HG03520 (cell line): ENCODE measurements around the gene ZNF829.

Experiments
- ATAC-seq: cut with Tn5 transposase; IDR thresholded peaks from one replicate; pipeline ENCODE4 v1.9.1; 2021; ENCODE audit warnings: mild to moderate bottlenecking, moderate library complexity; ENCODE audit not compliant: unreplicated experiment

The ZNF829 gene

DNA sequence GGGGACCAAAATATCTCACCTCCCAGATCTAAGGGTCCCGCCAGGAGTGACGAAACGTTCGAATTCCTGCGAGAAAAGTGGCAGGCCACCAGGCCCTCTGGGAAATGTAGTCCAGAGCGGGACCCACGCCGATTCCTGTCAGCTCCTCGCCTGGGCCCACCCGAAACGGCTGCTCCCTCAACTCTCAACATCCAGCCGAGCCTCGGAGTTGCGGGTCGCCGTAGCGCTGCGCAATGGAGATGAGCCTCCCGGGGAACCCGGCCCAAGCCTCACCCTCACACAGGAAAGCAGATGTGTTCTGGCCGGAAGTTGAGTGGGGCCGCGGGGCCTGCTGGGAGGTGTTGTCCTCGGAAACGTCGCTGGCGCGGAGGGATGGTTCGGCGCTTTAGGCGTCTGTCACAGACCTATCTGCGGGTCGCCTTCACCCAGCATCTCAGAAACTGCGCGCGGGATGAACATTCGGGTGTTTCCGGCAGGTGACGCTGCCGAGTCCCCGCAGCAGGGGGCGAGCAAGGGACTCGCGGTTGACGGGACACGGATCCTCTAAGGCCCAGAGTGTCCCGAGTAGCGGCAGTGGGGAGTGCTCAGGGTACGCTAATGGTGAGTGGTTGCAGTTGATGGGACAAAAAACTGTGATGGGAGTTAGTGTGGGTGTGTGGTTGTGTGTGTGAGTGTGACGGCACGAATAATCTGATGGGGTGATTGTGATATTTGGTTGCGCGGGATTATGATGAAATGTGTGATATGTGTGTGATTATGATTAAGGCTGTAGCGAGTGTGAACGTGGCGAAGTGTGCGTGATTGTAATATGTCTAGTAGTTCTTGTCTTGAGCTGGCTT lies at the start of gene ZNF829, which contains the start of gene ZNF568:
ZNF829 (minus strand) TSS at position 300 of the 839 bp plus-strand sequence. CDS start 1,124 bp downstream, outside the sequence.
ZNF568 (plus strand) TSS at position 341 of the 839 bp plus-strand sequence. CDS start 6,439 bp downstream, outside the sequence.
- ATAC-seq: peak; percentile 92

DNA sequence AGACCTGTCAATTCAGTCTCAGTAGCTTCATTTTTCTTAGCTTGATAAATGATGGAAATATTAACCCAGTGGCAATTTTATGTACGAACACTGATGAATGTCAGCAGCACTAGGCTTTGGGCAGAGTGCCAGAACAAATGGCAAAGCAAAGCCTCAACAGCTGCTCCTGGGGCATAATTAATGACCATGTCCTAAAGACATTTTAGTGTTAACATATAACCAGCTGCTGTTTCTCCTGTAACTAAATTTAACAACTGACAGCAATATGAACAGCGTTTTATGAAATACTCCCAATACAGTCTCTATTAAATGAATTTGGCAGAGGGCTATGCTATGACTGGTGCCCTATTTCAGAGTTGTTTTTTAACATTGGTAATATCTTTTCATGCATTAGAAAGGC lies 47.2 kb upstream of the ZNF829 start:
- no peak for ATAC-seq

- no peak for ATAC-seq
Measured at GRCh38 chr19:36962346-36962745, 46.3 kb upstream of the ZNF829 start.

GRCh38 chr19:36950335-36951119 lies 34.4 kb upstream of the ZNF829 start:
- ATAC-seq: no peak

DNA sequence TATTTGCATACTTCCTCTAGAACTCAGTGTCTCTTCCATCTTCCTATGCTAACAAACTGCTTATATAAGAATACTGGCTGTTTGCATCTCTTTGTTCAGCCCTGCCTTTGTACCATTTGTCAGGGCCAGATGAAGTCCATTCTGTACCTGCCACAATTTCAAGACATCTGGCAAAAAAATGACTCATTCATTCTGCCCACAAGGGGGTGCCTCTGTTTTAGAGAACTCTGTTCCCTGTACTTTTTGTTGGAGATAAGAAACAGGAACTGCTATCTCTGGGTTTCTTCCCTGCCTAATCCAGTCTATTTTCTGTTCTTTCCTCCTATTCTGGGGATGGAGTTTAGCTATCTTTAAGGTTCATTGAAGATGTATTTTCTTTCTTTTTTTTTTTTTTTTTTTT lies 23.1 kb upstream of the ZNF829 start:
- no peak for ATAC-seq

GRCh38 chr19:36931684-36932083 lies 15.6 kb upstream of the ZNF829 start:
- ATAC-seq: no peak

DNA sequence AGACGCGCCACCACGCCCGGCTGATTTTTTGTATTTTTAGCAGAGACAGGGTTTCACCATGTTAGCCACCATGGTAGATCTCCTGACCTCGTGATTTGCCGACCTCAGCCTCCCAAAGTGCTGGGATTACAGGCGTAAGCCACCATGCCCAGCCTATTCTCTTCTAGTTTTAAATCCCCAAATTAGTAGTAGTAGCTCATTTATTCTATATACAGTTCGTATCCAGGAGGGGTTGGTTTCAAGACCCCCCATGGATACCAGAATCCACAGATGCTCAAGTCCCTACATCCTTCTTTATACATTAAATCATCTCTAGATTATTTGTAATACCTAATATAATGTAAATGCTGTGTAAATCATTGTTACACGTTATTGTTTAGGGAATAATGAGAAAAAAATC lies 2.0 kb upstream of the ZNF829 start:
- no peak for ATAC-seq

GRCh38 chr19:36916991-36917390 lies 900 bp upstream of the ZNF829 start:
- no peak for ATAC-seq

DNA sequence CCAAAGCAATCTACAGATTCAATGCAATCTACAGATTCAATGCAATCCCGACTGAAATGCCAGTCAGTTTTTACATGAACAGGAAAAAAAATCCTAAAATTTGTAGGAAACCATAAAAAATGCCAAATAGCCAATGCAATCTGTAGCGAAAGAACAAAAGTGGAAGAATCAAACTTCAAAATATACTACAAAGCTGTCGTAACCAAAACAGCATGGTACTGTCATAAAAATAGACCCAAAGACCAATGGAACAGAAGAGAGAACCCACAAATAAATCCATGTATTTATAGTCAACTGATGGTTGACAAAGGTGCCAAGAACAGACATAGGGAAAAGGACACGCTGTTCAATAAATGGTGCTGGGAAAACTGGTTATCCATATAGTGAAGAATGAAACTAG lies 17.7 kb downstream of the ZNF829 start:
- ATAC-seq: no peak

- ATAC-seq: no peak
Measured at GRCh38 chr19:36894849-36895383, 21.2 kb downstream of the ZNF829 start.

DNA sequence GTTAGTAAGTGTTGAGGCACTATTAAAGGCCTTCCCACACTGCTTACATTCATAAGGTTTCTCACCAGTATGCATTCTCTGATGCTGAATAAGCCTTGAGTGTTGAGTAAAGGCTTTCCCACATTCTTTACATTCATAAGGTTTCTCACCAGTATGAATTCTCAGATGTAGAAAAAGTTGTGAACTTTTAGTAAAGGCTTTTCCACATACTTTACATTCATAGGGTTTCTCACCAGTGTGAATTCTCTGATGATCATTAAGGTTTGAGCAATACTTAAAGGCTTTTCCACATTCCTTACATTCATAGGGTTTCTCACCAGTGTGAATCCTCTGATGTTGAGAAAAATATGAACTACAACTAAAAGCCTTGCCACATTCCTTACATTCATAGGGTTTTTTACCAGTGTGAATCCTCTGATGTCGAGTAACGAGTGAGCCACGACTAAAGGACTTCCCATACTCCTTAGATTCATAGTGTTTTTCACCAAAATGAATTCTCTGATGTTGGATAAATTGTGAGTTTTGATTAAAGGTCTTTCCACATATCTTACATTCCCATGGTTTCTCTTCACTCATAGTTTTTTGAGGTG lies 24.2 kb downstream of the ZNF829 start:
- no peak for ATAC-seq

DNA sequence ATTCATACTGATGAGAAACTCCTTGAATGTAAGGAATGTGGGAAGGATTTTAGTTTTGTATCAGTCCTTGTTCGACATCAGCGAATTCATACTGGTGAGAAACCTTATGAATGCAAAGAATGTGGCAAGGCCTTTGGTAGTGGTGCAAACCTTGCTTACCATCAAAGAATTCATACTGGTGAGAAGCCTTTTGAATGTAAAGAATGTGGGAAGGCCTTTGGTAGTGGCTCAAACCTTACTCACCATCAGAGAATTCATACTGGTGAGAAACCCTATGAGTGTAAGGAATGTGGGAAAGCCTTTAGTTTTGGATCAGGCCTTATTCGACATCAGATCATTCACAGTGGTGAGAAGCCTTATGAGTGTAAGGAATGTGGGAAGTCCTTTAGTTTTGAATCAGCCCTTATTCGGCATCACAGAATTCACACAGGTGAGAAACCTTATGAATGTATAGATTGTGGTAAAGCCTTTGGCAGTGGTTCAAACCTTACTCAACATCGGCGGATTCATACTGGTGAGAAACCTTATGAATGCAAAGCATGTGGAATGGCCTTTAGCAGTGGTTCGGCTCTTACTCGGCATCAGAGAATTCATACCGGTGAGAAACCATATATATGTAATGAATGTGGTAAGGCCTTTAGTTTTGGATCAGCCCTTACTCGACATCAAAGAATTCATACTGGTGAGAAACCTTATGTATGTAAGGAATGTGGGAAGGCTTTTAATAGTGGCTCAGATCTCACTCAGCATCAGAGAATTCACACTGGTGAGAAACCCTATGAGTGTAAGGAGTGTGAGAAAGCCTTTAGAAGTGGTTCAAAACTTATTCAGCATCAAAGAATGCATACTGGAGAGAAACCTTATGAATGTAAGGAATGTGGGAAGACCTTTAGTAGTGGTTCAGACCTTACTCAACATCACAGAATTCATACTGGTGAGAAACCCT lies 38.8 kb downstream of the ZNF829 start:
- ATAC-seq: no peak

DNA sequence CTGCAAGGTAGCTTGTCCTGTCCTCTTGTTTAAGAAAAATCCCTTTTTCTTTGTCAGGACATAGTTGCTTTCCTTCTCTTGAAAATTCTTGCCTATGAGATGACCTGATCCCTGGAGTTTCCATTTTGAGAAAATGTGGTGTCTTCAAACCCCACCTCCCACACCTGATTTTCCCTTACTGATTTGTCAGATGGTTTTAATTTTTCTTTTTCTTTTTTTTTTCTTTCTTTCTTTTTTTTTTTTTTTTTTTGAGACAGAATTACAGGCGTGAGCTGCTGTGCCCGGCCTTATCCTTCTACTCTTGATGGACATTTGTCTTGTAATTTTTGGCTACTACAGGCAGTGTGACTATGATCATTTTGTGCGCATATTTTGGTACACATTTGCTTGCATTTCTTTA lies 64.2 kb downstream of the ZNF829 start:
- no peak for ATAC-seq

- ATAC-seq: peak; percentile 66
Measured at GRCh38 chr19:36850559-36851442, 65.3 kb downstream of the ZNF829 start, which contains the start of gene ZNF345. TSS of gene ZNF345 (plus strand) at chr19:36850876. CDS start at chr19:36876831, 25,955 bp downstream.

GRCh38 chr19:36849701-36850558 lies 66.2 kb downstream of the ZNF829 start:
- peak; percentile 88 for ATAC-seq

DNA sequence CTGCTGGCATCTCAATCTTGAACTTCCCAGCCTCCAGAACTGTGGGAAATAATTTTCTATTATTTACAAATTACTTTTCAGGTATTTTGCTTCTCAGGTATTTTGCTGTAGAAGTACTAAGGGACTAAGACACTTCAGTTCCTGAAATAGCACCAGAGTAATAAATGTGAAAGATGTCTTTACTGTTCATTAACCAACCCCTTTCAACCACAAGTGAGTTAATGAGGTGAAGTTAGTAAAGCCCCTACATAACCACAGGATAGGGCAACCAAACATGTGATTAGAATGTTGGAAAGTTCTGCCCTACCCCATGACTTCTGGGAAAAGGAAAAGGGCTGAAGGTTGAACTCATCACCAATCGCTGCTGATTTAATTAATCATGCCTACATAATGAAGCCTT lies 68.1 kb downstream of the ZNF829 start:
- ATAC-seq: no peak

GRCh38 chr19:36838784-36839324 lies 77.2 kb downstream of the ZNF829 start:
- no peak for ATAC-seq
